Endothelial cell of umbilical vein (primary cell): ENCODE data around the gene PRKAG2.

ENCODE experiments used
- CTCF ChIP-seq, 2 donors: IDR thresholded peaks; 1 replicate in 1 of 2; 2 replicates in 1 of 2; pipeline ENCODE4 v1.5.1; 2011; ENCODE audit warnings: low read length in 2 of 2, mild to moderate bottlenecking in 2 of 2, moderate library complexity in 2 of 2, control low read depth in 1 of 2, inconsistent platforms in 1 of 2, low read depth in 1 of 2; ENCODE audit not compliant: insufficient read depth in 1 of 2; ENCODE audit errors: extremely low read depth in 1 of 2
- EZH2 ChIP-seq: IDR thresholded peaks from 2 replicates; pipeline ENCODE4 v1.6.1; 2012; ENCODE audit warnings: borderline replicate concordance, low read depth, mild to moderate bottlenecking, moderate library complexity, low read length, inconsistent platforms; ENCODE audit not compliant: severe bottlenecking
- POLR2A ChIP-seq: IDR thresholded peaks from 2 replicates; pipeline ENCODE4 v1.6.1; 2012; ENCODE audit warnings: low read depth, mild to moderate bottlenecking, control low read depth, low read length
- POLR2AphosphoS5 ChIP-seq: IDR thresholded peaks from 2 replicates; pipeline ENCODE4 v1.6.1; 2012; ENCODE audit warnings: low read depth, mild to moderate bottlenecking, control low read depth, low read length, moderate library complexity; ENCODE audit not compliant: insufficient read depth

GRCh38 chr7:151590850-151591771 is 285.8 kb downstream of the PRKAG2 start:
- TF ChIP-seq POLR2A: no peak
- TF ChIP-seq CTCF (IDR thresholded peaks at IDR 0.05; ENCODE audit: extremely low read depth in 1 of 2, insufficient read depth in 1 of 2, low read depth in 1 of 2, low read length in 2 of 2): no peak
- TF ChIP-seq POLR2AphosphoS5: no peak
- TF ChIP-seq EZH2: no peak
